WTC11 (cell line): ENCODE measurements around the gene GPATCH3. TPM values are rescaled to one million over a fixed set of nuclear protein-coding genes. Genes with fewer than 3 reads are reported as not detected.

Source experiments
- AR ChIP-seq: fragments of 250-450 bp; sonication (Bioruptor Pico); IDR thresholded peaks from 2 replicates; pipeline ENCODE4 v1.9.0; 2021; ENCODE audit warnings: mild to moderate bottlenecking
- ARID4B ChIP-seq: sonication (generic); formaldehyde crosslinking; IDR thresholded peaks from 2 replicates; pipeline ENCODE4 v1.8.0; 2023; ENCODE audit warnings: missing genetic modification reagents, mild to moderate bottlenecking, borderline replicate concordance
- ATF1 ChIP-seq: sonication (generic); formaldehyde crosslinking; IDR thresholded peaks from 2 replicates; pipeline ENCODE4 v1.8.1; 2023; ENCODE audit warnings: mild to moderate bottlenecking, moderate library complexity, missing genetic modification reagents
- CREB1 ChIP-seq: sonication (generic); formaldehyde crosslinking; IDR thresholded peaks from 2 replicates; pipeline ENCODE4 v1.8.0; 2023; ENCODE audit warnings: mild to moderate bottlenecking, missing genetic modification reagents
- CREM ChIP-seq: sonication (generic); formaldehyde crosslinking; IDR thresholded peaks from 2 replicates; pipeline ENCODE4 v1.8.1; 2022; ENCODE audit warnings: mild to moderate bottlenecking, missing genetic modification reagents, moderate library complexity
- EMX1 ChIP-seq: fragments of 250-450 bp; sonication (Bioruptor Pico); IDR thresholded peaks from 2 replicates; pipeline ENCODE4 v1.8.0; 2021; ENCODE audit warnings: mild to moderate bottlenecking
- ETV6 ChIP-seq: sonication (generic); formaldehyde crosslinking; IDR thresholded peaks from 2 replicates; pipeline ENCODE4 v1.8.1; 2022; ENCODE audit warnings: mild to moderate bottlenecking, missing genetic modification reagents
- FOXK1 ChIP-seq: sonication (generic); formaldehyde crosslinking; IDR thresholded peaks from 2 replicates; pipeline ENCODE4 v1.8.0; 2022; ENCODE audit warnings: mild to moderate bottlenecking, moderate library complexity, missing genetic modification reagents
- HMGA2 ChIP-seq: fragments of 250-450 bp; sonication (Bioruptor Pico); IDR thresholded peaks from 2 replicates; pipeline ENCODE4 v1.4.0; 2021; ENCODE audit warnings: mild to moderate bottlenecking, moderate library complexity
- MLX ChIP-seq: sonication (generic); formaldehyde crosslinking; IDR thresholded peaks from 2 replicates; pipeline ENCODE4 v1.8.1; 2023; ENCODE audit warnings: mild to moderate bottlenecking, missing genetic modification reagents, moderate library complexity
- NFATC4 ChIP-seq: fragments of 250-450 bp; sonication (Bioruptor Pico); IDR thresholded peaks from 2 replicates; pipeline ENCODE4 v1.9.0; 2021; ENCODE audit warnings: mild to moderate bottlenecking
- NR3C1 ChIP-seq: sonication (generic); formaldehyde crosslinking; conservative IDR thresholded peaks from 2 replicates; pipeline ENCODE4 v1.8.1; 2023; ENCODE audit warnings: low read depth, mild to moderate bottlenecking, missing genetic modification reagents
- PRDM15 ChIP-seq: sonication (generic); formaldehyde crosslinking; IDR thresholded peaks from 2 replicates; pipeline ENCODE4 v1.8.0; 2022; ENCODE audit warnings: missing genetic modification reagents
- RELA ChIP-seq: sonication (generic); formaldehyde crosslinking; IDR thresholded peaks from 2 replicates; pipeline ENCODE4 v1.8.1; 2022; ENCODE audit warnings: missing genetic modification reagents, mild to moderate bottlenecking, borderline replicate concordance
- RORB ChIP-seq: fragments of 250-450 bp; sonication (Bioruptor Pico); IDR thresholded peaks from 2 replicates; pipeline ENCODE4 v1.9.0; 2021; ENCODE audit warnings: mild to moderate bottlenecking
- SMAD3 ChIP-seq: sonication (generic); formaldehyde crosslinking; IDR thresholded peaks from 2 replicates; pipeline ENCODE4 v1.8.0; 2022; ENCODE audit warnings: missing genetic modification reagents, mild to moderate bottlenecking, borderline replicate concordance
- SMAD4 ChIP-seq: sonication (generic); formaldehyde crosslinking; IDR thresholded peaks from 2 replicates; pipeline ENCODE4 v1.8.0; 2022; ENCODE audit warnings: mild to moderate bottlenecking, missing genetic modification reagents
- SOX15 ChIP-seq: fragments of 250-450 bp; sonication (Bioruptor Pico); IDR thresholded peaks from 2 replicates; pipeline ENCODE4 v1.9.0; 2021; ENCODE audit warnings: mild to moderate bottlenecking
- STAT6 ChIP-seq: sonication (generic); formaldehyde crosslinking; conservative IDR thresholded peaks from 2 replicates; pipeline ENCODE4 v1.8.1; 2023; ENCODE audit warnings: mild to moderate bottlenecking, low read depth, missing genetic modification reagents, moderate library complexity
- TEAD1 ChIP-seq: sonication (generic); formaldehyde crosslinking; IDR thresholded peaks from 2 replicates; pipeline ENCODE4 v1.8.0; 2022; ENCODE audit warnings: mild to moderate bottlenecking, missing genetic modification reagents
- TP53 ChIP-seq: sonication (generic); formaldehyde crosslinking; IDR thresholded peaks from 2 replicates; pipeline ENCODE4 v1.8.1; 2023; ENCODE audit warnings: mild to moderate bottlenecking, missing genetic modification reagents
- ZBTB21 ChIP-seq: sonication (generic); formaldehyde crosslinking; IDR thresholded peaks from 2 replicates; pipeline ENCODE4 v1.8.1; 2023; ENCODE audit warnings: mild to moderate bottlenecking, missing genetic modification reagents, borderline replicate concordance
- ZNF219 ChIP-seq: sonication (generic); formaldehyde crosslinking; IDR thresholded peaks from 2 replicates; pipeline ENCODE4 v1.8.0; 2023; ENCODE audit warnings: missing genetic modification reagents, mild to moderate bottlenecking, borderline replicate concordance
- ZNF263 ChIP-seq: sonication (generic); formaldehyde crosslinking; IDR thresholded peaks from 2 replicates; pipeline ENCODE4 v1.8.1; 2022; ENCODE audit warnings: low read depth, mild to moderate bottlenecking, moderate library complexity, missing genetic modification reagents
- ZNF317 ChIP-seq: sonication (generic); formaldehyde crosslinking; IDR thresholded peaks from 2 replicates; pipeline ENCODE4 v1.8.1; 2023; ENCODE audit warnings: low read depth, mild to moderate bottlenecking, moderate library complexity, missing genetic modification reagents, borderline replicate concordance
- ZNF416 ChIP-seq: fragments of 250-450 bp; sonication (Bioruptor Pico); IDR thresholded peaks from 2 replicates; pipeline ENCODE4 v1.9.0; 2021; ENCODE audit warnings: mild to moderate bottlenecking, inconsistent platforms
- total RNA-seq: library from RNA; stranded (reverse); gene quantifications from 3 replicates; pipeline ENCODE4 v1.2.3, GENCODE V29; 2021

The GPATCH3 gene
- total RNA-seq, 1 experiment from 2014 or later = 19.2 TPM

GRCh38 chr1:26864610-26865480, 35.4 kb downstream of the GPATCH3 start (continued):
- no peak for TF ChIP-seq PRDM15 (CRISPR knock-in tag)
- no peak for TF ChIP-seq HMGA2 (CRISPR knock-in tag)
- TF ChIP-seq NFATC4 = no peak
- TF ChIP-seq ZBTB21 (CRISPR knock-in tag) = no peak
- peak; percentile 42; the same call in 1 of the 2 replicates for TF ChIP-seq TEAD1
- TF ChIP-seq ZNF263 (CRISPR knock-in tag) = no peak
- TF ChIP-seq STAT6 (CRISPR knock-in tag) = no peak
- TF ChIP-seq TP53 (CRISPR knock-in tag) = no peak
- peak; percentile 59; the same call in 1 of the 2 replicates for TF ChIP-seq SMAD3
- no peak for TF ChIP-seq NR3C1 (CRISPR knock-in tag)
- TF ChIP-seq ARID4B (CRISPR knock-in tag) = no peak; the same call in 1 of the 2 replicates
- no peak for TF ChIP-seq SMAD4 (CRISPR knock-in tag)
- no peak for TF ChIP-seq EMX1 (CRISPR knock-in tag)
- TF ChIP-seq ZNF317 (CRISPR knock-in tag) = no peak
- TF ChIP-seq ZNF219 (CRISPR knock-in tag) = no peak
- TF ChIP-seq ETV6 = peak; percentile 82
- no peak for TF ChIP-seq ZNF416 (CRISPR knock-in tag)
- TF ChIP-seq MLX (CRISPR knock-in tag) = no peak
- peak; percentile 70 for TF ChIP-seq FOXK1 (CRISPR knock-in tag)
- TF ChIP-seq ATF1 (CRISPR knock-in tag) = no peak
- TF ChIP-seq RORB (CRISPR knock-in tag) = no peak
- TF ChIP-seq RELA (CRISPR knock-in tag) = peak; percentile 24; the same call in 1 of the 2 replicates
- no peak for TF ChIP-seq CREM (CRISPR knock-in tag)
- no peak for TF ChIP-seq SOX15 (CRISPR knock-in tag)
- no peak for TF ChIP-seq AR (CRISPR knock-in tag)
- no peak for TF ChIP-seq CREB1 (CRISPR knock-in tag)
